Esophagus muscularis mucosa (tissue), 4 donors: ENCODE data around the gene MFGE8.

Experiments used
- CTCF ChIP-seq, 3 experiments: fragments of 200-600 bp in 2 of 3; fragments of 450-650 bp in 1 of 3; sonication (generic) in 2 of 3; IDR thresholded peaks; one replicate each; pipeline ENCODE4 v1.5.1; 2017 to 2019; ENCODE audit warnings: antibody characterized with exemption in 3 of 3, mild to moderate bottlenecking in 2 of 3, moderate library complexity in 1 of 3
- EP300 ChIP-seq: sonication (generic); formaldehyde crosslinking; IDR thresholded peaks from one replicate; pipeline ENCODE4 v1.6.1; 2017; ENCODE audit warnings: antibody characterized with exemption
- POLR2A ChIP-seq: fragments of 450-650 bp; IDR thresholded peaks from one replicate; pipeline ENCODE4 v1.6.1; 2017; ENCODE audit warnings: antibody characterized with exemption, moderate library complexity, mild to moderate bottlenecking, low read depth
- POLR2AphosphoS5 ChIP-seq, 2 donors: sonication (generic); formaldehyde crosslinking; IDR thresholded peaks; one replicate each; pipeline ENCODE4 v1.6.1; 2017; ENCODE audit warnings: antibody characterized with exemption in 2 of 2

- TF ChIP-seq EP300, result no peak
- no peak for TF ChIP-seq CTCF (IDR thresholded peaks at IDR 0.05)
- TF ChIP-seq POLR2A, result no peak
- no peak for TF ChIP-seq POLR2AphosphoS5 (IDR thresholded peaks at IDR 0.05)
Observed at GRCh38 chr15:88906130-88906529, 7.0 kb downstream of the MFGE8 start.
